WERI-Rb-1 (cell line): ENCODE data around the gene RMI2.

Experiments
- DNase-seq: peaks from one replicate; pipeline ENCODE4 v3.0.0-alpha.2; 2020
- H3K27ac ChIP-seq: fragments of 250-450 bp; sonication (Bioruptor Pico); 2 replicates; pipeline ENCODE4 v1.5.1; 2020; ENCODE audit warnings: mild to moderate bottlenecking, moderate library complexity
- H3K27me3 ChIP-seq: fragments of 250-450 bp; sonication (Bioruptor Pico); 2 replicates; pipeline ENCODE4 v1.5.1; 2021; ENCODE audit warnings: mild to moderate bottlenecking, low read depth, moderate library complexity; ENCODE audit not compliant: insufficient read depth, severe bottlenecking
- H3K36me3 ChIP-seq: fragments of 250-450 bp; sonication (Bioruptor Pico); 2 replicates; pipeline ENCODE4 v1.5.1; 2020; ENCODE audit warnings: mild to moderate bottlenecking, moderate library complexity
- H3K4me3 ChIP-seq: 2 replicates; pipeline ENCODE4 v1.5.1; 2011; ENCODE audit warnings: low read depth, mild to moderate bottlenecking, control low read depth, low read length
- H3K9me3 ChIP-seq: fragments of 250-450 bp; sonication (Bioruptor Pico); 2 replicates; pipeline ENCODE4 v1.5.1; 2021; ENCODE audit warnings: mild to moderate bottlenecking, moderate library complexity; ENCODE audit not compliant: severe bottlenecking
- TF ChIP-seq, protein P1 (sequence below): IDR thresholded peaks from 2 replicates; pipeline ENCODE4 v1.5.1; 2011; ENCODE audit warnings: low read depth, mild to moderate bottlenecking, control low read depth, inconsistent platforms, low read length

The RMI2 gene

GRCh38 chr16:11320170-11320569 lies 25.1 kb upstream of the RMI2 start:
- Histone ChIP-seq H3K9me3 (no peaks in the 10 kb centered on the region), H3K27ac (no peak overlapping the region), H3K36me3 (no peaks in the 10 kb centered on the region), H3K27me3 (no peaks in the 10 kb centered on the region), H3K4me3 (no peak overlapping the region)
- peak; percentile 73 for DNase-seq
- TF ChIP-seq, protein P1, sequence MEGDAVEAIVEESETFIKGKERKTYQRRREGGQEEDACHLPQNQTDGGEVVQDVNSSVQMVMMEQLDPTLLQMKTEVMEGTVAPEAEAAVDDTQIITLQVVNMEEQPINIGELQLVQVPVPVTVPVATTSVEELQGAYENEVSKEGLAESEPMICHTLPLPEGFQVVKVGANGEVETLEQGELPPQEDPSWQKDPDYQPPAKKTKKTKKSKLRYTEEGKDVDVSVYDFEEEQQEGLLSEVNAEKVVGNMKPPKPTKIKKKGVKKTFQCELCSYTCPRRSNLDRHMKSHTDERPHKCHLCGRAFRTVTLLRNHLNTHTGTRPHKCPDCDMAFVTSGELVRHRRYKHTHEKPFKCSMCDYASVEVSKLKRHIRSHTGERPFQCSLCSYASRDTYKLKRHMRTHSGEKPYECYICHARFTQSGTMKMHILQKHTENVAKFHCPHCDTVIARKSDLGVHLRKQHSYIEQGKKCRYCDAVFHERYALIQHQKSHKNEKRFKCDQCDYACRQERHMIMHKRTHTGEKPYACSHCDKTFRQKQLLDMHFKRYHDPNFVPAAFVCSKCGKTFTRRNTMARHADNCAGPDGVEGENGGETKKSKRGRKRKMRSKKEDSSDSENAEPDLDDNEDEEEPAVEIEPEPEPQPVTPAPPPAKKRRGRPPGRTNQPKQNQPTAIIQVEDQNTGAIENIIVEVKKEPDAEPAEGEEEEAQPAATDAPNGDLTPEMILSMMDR: no peak

- no peak overlapping the region for H3K4me3 ChIP-seq
- no peaks in the 10 kb centered on the region for H3K9me3 ChIP-seq
- DNase-seq: no peak
- H3K36me3 ChIP-seq: no peaks in the 10 kb centered on the region
- no peak overlapping the region for H3K27ac ChIP-seq
- H3K27me3 ChIP-seq: no peaks in the 10 kb centered on the region
- TF ChIP-seq, protein P1: no peak
Measured at GRCh38 chr16:11321662-11322061, 23.6 kb upstream of the RMI2 start.

DNA sequence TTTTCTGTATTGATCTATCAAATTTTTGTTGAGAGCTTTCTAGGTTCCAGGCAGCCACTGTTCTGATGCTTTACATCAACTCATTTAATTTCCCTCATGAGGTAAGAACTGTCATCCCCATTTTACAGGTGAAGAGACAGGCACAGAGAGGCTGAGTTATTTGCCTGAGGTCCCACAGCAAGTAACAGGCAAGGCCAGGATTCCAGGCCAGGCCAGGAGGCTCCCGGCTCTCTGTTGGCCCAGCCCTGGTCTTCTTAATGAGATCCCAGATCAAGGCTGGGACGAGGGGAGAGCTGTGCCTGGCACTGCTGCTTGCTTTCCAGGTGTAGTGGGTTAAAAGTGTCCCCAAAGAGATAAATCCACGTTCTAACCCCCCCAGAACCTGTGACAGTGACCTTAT lies 22.4 kb upstream of the RMI2 start:
- H3K27me3 ChIP-seq: no peaks in the 10 kb centered on the region
- TF ChIP-seq, protein P1: no peak

DNA sequence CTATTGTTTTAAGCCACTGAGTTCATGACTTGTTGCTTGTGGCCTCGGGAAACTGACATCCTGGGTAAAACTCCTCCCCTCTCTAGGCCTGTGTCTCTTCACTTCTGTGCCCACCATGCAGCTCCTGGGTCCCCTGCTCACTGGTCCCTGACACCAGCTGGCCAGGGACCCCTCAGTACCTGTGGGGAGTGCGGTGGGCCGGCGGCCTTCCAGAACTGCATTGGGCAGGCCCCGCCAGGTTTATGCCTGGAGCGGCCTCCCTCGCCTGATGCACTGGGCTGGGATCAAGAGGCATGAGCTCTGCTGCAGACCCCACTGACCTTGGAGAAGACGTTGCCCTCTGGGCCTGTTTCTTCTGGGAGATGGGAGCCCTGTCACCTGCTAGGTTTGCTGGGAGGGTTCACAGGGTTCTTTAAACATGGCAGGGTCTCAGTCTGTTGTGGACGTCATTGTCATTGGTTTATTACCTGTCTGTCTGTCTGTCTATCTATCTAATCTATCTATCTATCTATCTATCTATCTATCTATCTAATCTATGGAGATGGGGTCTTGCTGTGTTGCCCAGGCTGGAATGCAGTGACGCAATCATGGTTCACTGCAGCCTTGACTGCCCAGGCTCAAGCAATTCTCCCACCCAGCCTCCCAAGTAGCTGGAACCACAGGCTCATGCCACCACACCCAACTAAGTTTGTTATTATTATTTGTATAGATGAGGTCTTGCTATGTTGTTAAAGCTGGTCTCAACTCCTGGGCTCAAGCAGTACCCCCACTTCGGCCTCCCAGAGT lies 21.5 kb upstream of the RMI2 start:
- Histone ChIP-seq H3K27me3 (no peaks in the 10 kb centered on the region), H3K9me3 (no peaks in the 10 kb centered on the region), H3K4me3 (no peak overlapping the region), H3K27ac (no peak overlapping the region), H3K36me3 (no peaks in the 10 kb centered on the region)
- DNase-seq: no peak
- TF ChIP-seq, protein P1: no peak

More for the DNA sequence above, 22.4 kb upstream of the RMI2 start:
- no peaks in the 10 kb centered on the region for H3K9me3 ChIP-seq
- no peak for DNase-seq
- H3K27ac ChIP-seq: no peak overlapping the region
- no peak overlapping the region for H3K4me3 ChIP-seq
- no peaks in the 10 kb centered on the region for H3K36me3 ChIP-seq

DNA sequence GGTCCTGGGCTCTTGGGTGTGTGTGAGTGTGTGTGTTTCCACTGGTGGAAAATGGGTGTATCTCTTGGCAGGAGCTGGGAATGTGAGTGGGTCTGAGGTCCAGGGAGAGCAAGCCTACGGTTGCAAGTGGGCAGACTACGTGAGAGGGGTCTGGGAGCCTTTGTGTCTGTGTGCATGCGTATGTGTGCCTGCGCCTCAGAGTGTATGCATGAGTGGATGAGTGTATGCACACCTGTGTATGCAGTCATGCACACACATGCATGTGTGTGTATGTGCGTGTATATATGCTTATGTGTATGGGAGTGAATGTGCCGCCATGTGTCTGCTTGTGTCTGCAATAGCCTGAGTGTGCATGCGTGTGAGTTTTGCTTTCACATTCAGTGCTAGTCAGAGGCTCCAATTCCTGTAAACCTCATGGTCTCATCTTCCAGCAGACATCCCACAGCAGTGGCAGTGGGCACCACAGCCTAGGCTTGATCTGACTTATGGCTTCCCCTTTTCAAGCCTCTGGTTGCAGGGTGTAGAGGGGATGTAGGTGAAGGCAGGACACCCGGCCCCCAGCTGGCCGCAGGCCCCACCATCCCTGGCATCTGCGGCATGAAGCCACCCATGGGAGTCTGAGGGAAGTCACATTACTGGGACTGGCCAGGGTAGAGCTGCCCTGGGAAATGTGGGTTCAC lies 19.7 kb upstream of the RMI2 start:
- Histone ChIP-seq H3K36me3 (no peaks in the 10 kb centered on the region), H3K9me3 (no peaks in the 10 kb centered on the region), H3K4me3 (no peak overlapping the region), H3K27ac (no peak overlapping the region), H3K27me3 (no peaks in the 10 kb centered on the region)
- TF ChIP-seq, protein P1: no peak
- no peak for DNase-seq
